NCI-H2107 (cell line): ENCODE results near the gene ZBTB20.
"Not testable (repeated sequence)": the region's sequence is repeated elsewhere in the genome, so short reads cannot be mapped to it uniquely, and the experiment has no call there.

Experiments
- DNase-seq: peaks from one replicate; lab custom pipeline; 2025; lab: John Stamatoyannopoulos, UW

ZBTB20 gene

GRCh38 chr3:114714237-114714636, 432.9 kb downstream of the ZBTB20 start:
- DNase-seq = no peak

- no peak for DNase-seq
Measured at GRCh38 chr3:114712728-114713492, 434.2 kb downstream of the ZBTB20 start.

- no peak for DNase-seq
Measured at GRCh38 chr3:114711321-114711886, 435.7 kb downstream of the ZBTB20 start.

GRCh38 chr3:114709102-114709501, 438.0 kb downstream of the ZBTB20 start:
- DNase-seq = no peak

GRCh38 chr3:114707252-114707860, 439.7 kb downstream of the ZBTB20 start:
- DNase-seq = no peak

- peak; percentile 26 for DNase-seq
Measured at GRCh38 chr3:114706591-114707232, 440.4 kb downstream of the ZBTB20 start.

- no peak for DNase-seq
Measured at GRCh38 chr3:114700637-114701234, 446.4 kb downstream of the ZBTB20 start.

- no peak for DNase-seq
Measured at GRCh38 chr3:114698146-114699105, 448.7 kb downstream of the ZBTB20 start.

- no peak for DNase-seq
Measured at GRCh38 chr3:114697401-114697800, 449.7 kb downstream of the ZBTB20 start.

GRCh38 chr3:114694251-114694650, 452.8 kb downstream of the ZBTB20 start:
- no peak for DNase-seq

- DNase-seq = no peak
Measured at GRCh38 chr3:114691871-114692270, 455.2 kb downstream of the ZBTB20 start.

GRCh38 chr3:114690911-114691310, 456.2 kb downstream of the ZBTB20 start:
- DNase-seq = no peak

- DNase-seq = no peak
Measured at GRCh38 chr3:114687151-114687550, 459.9 kb downstream of the ZBTB20 start.

GRCh38 chr3:114686621-114687020, 460.5 kb downstream of the ZBTB20 start:
- DNase-seq = no peak

- DNase-seq = no peak
Measured at GRCh38 chr3:114685161-114685560, 461.9 kb downstream of the ZBTB20 start.

- no peak for DNase-seq
Measured at GRCh38 chr3:114680299-114680698, 466.8 kb downstream of the ZBTB20 start.

- DNase-seq = not testable (repeated sequence)
Measured at GRCh38 chr3:114679773-114680172, 467.3 kb downstream of the ZBTB20 start.

GRCh38 chr3:114675104-114675503, 472.0 kb downstream of the ZBTB20 start:
- peak; percentile 31 for DNase-seq

- DNase-seq = no peak
Measured at GRCh38 chr3:114674036-114674435, 473.1 kb downstream of the ZBTB20 start.

GRCh38 chr3:114673481-114673880, 473.6 kb downstream of the ZBTB20 start:
- DNase-seq = no peak
